Astrocyte of the spinal cord (primary cell): Measurements from ENCODE around the gene TTR.

Source experiments
- DNase-seq: peaks from one replicate; pipeline ENCODE4 v3.0.0; 2011; ENCODE audit warnings: low read depth, low spot score
- H3K4me3 ChIP-seq: 2 replicates; pipeline ENCODE4 v1.5.1; 2011; ENCODE audit warnings: low read depth, mild to moderate bottlenecking, low read length, moderate library complexity
- in situ Hi-C: cut with HindIII; loops from 2 replicates; pipeline ENCODE4 v1.10.0; 2017; ENCODE audit warnings: low sequenced_read_pairs
- TF ChIP-seq, protein P1 (sequence below): IDR thresholded peaks from 2 replicates; pipeline ENCODE4 v1.5.1; 2012; ENCODE audit warnings: low read depth, mild to moderate bottlenecking, low read length, inconsistent platforms

TTR gene

DNA sequence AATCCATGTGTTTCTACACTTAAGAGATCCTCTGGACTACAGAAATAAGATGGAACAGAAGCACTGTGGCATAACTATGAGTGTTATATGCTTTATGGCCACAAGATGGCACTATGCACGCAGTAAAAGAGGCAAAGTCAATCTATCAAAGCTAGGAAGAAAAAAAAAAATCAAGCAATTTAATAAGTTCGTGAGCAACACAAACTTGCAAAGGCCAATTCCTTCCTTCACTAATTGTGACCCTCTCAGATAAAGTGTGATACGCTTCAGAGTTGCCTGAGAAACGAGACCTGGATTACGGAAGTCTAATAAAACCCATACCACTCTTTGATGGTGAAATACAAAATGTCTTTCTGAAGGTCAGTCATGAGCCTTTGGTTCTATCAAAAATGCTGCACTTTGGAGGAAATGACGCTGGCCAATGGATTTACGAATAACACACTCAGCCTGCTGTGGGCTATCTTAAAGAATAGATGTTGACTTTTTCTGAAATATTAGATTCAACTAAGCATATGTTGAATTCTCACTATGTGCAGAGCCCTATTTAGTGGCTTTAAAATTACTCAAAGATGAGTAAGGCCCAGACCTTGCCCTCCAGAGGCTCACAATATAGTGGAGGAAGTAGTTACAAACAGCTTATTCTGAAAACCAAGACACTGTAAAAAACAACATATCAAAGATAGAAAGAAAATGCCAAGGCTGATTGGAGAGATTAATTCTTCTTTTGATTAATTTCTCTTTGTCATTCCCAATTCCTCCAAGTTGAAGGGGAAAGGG lies 35.5 kb upstream of the TTR start:
- peak; percentile 80 for DNase-seq
- H3K4me3 ChIP-seq, result no peak overlapping the region
- TF ChIP-seq, protein P1, sequence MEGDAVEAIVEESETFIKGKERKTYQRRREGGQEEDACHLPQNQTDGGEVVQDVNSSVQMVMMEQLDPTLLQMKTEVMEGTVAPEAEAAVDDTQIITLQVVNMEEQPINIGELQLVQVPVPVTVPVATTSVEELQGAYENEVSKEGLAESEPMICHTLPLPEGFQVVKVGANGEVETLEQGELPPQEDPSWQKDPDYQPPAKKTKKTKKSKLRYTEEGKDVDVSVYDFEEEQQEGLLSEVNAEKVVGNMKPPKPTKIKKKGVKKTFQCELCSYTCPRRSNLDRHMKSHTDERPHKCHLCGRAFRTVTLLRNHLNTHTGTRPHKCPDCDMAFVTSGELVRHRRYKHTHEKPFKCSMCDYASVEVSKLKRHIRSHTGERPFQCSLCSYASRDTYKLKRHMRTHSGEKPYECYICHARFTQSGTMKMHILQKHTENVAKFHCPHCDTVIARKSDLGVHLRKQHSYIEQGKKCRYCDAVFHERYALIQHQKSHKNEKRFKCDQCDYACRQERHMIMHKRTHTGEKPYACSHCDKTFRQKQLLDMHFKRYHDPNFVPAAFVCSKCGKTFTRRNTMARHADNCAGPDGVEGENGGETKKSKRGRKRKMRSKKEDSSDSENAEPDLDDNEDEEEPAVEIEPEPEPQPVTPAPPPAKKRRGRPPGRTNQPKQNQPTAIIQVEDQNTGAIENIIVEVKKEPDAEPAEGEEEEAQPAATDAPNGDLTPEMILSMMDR, result peak; percentile 67
- in situ Hi-C loops, result no loop called here

DNA sequence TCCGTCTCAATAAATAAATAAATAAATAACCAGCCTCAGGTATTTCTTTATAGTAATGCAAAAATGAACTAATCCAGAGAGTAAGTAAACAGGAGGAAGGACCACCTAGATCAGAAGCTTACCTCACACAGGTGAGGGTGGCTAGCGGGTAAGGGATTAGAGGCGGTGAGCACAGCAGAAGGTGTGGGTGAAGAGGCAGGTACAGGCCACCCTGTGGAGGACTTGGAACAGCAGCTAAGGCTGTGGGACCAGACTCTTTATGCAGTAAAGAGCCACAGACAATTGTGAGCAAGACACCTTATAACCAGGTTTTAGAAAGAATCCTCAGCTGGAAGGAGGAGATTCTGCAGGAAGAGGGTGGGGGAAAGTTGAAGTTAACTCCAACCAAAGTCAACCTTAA lies 34.2 kb upstream of the TTR start:
- in situ Hi-C loops, result no loop called here
- TF ChIP-seq, protein P1, result no peak
- DNase-seq, result no peak
- no peak overlapping the region for H3K4me3 ChIP-seq

DNA sequence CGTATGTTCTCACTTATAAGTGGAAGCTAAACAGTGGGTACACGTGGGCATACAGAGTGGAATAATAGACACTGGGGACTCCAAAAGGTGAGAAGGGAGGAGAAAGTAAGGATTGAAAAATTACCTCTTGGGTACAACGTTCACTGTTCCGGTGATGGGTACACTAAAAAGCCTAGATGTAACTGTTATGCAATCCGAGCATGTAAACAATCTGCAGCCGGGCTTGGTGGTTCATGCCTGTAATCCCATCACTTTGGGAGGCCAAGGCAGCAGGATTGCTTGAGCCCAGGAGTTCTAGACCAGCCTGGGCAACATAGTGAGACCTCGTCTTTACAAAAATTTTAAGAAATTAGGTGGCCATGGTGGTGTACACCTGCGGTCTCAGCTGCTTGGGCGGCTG lies 33.1 kb upstream of the TTR start:
- in situ Hi-C loops, result no loop called here
- TF ChIP-seq, protein P1, result no peak
- no peak for DNase-seq
- H3K4me3 ChIP-seq, result no peak overlapping the region

DNA sequence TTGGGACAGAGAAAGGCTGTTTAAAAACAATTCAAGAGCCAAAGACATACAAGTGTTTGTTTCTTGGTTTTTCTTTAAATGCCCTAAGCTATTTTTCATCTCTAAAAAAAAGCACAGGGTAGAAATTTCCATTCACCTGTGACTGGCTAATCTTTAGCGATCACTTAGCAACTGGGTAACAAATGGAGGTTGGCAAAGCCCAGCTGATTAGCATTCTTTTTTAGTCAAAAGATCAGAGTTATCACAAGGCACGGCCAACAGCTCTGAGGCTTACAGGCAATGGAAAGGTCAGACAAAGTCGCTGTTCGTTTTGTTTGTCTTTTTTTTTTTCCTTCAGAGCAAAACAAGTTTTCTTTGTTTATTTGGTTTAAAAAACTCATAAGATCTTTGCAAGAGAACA lies 29.0 kb upstream of the TTR start:
- in situ Hi-C loops, result no loop called here
- DNase-seq, result no peak
- TF ChIP-seq, protein P1, result no peak
- no peak overlapping the region for H3K4me3 ChIP-seq

DNA sequence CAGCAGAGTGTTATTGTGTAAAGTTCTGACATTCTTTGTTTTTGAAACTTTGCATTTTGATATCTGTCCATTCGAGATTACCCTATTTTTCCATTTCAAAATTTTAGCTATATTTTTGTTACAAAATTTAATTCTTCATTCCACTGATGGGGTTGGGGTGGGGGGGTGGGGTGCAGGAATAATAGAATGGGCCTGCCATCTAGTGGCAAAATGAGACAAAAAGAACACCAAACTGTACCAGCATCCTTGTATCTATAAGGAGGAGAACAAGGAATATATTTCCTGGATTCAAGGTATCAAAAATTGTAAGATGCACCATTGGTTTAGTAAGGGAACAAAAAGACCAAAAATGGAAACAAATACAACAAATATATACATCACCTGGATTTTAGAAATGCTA lies 27.9 kb upstream of the TTR start:
- DNase-seq, result no peak
- no peak overlapping the region for H3K4me3 ChIP-seq
- TF ChIP-seq, protein P1, result no peak
- in situ Hi-C loops, result no loop called here

DNA sequence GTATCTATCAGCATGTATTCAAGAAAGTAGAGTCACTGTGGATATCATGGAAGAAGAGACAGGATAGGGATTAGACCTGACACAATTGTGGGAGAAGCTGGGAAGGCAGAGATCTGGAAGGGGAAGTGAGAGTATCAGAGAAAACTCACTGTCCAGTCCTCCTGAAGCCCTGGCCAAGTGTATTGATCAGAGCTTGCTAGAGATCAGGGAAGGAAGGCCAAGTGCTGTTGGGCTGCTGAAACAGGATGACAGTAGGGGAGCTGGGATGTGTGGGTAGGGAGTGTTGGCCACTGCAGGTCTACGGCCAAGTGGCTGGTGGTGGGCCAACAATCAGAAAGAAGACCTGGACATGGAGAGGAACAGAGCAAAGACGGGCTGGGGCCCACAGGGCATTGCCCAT lies 26.3 kb upstream of the TTR start:
- no peak overlapping the region for H3K4me3 ChIP-seq
- TF ChIP-seq, protein P1, result no peak
- no peak for DNase-seq
- in situ Hi-C loops, result no loop called here
